ENCODE data around the gene ANKRD39. TPM values are rescaled to one million over a fixed set of nuclear protein-coding genes. Genes with fewer than 3 reads are reported as not detected.

Gene ANKRD39
- total RNA-seq, 4 donors from 2014 or later = 5.8 to 17.3 (median 15.4) TPM

- DNase-seq = peak in 1 of 3 donors; percentile 56
- Histone ChIP-seq H3K27ac (peak overlapping the region; percentile 86 to 99 (median 92)), H3K9me3 (no peaks in the 10 kb centered on the region), H3K4me3 (peak overlapping the region; percentile 61 to 91 (median 74)), H3K4me1 (peaks cover 0 to 36% (median 17%) of the 10 kb centered on the region in 4 donors), H3K36me3 (peaks cover 0 to 34% (median 0%) of the 10 kb centered on the region in 3 donors), H3K27me3 (no peaks in the 10 kb centered on the region)
- TF ChIP-seq POLR2A (IDR thresholded peaks at IDR 0.05) = no peak
- TF ChIP-seq CTCF (IDR thresholded peaks at IDR 0.05) = no peak
Measured at GRCh38 chr2:96867756-96868554, 10.1 kb upstream of the ANKRD39 start.

- Histone ChIP-seq H3K36me3 (peaks cover 0 to 34% (median 0%) of the 10 kb centered on the region in 3 donors), H3K27ac (peak overlapping the region; percentile 5 to 99 (median 92)), H3K4me3 (peak overlapping the region; percentile 17 to 91 (median 74)), H3K4me1 (peaks cover 0 to 36% (median 17%) of the 10 kb centered on the region in 4 donors), H3K27me3 (no peaks in the 10 kb centered on the region), H3K9me3 (no peaks in the 10 kb centered on the region)
- no peak for TF ChIP-seq POLR2A (IDR thresholded peaks at IDR 0.05)
- peak in 1 of 3 donors; percentile 56 for DNase-seq
Measured at GRCh38 chr2:96866986-96867755, 9.4 kb upstream of the ANKRD39 start.

GRCh38 chr2:96866586-96866985 is 8.8 kb upstream of the ANKRD39 start:
- TF ChIP-seq POLR2A (IDR thresholded peaks at IDR 0.05) (no peak), CTCF (IDR thresholded peaks at IDR 0.05) (no peak)
- peaks cover 0 to 38% (median 0%) of the 10 kb centered on the region in 3 donors for H3K36me3 ChIP-seq
- H3K4me1 ChIP-seq = peaks cover 0 to 38% (median 17%) of the 10 kb centered on the region in 4 donors

GRCh38 chr2:96866149-96866548 is 8.3 kb upstream of the ANKRD39 start:
- Histone ChIP-seq H3K27me3 (no peaks in the 10 kb centered on the region), H3K27ac (peak overlapping the region in 2 of 4 donors; percentile 94 to 99), H3K4me1 (peaks cover 0 to 41% (median 17%) of the 10 kb centered on the region in 4 donors), H3K4me3 (peak overlapping the region in 1 of 4 donors; percentile 63), H3K36me3 (peaks cover 0 to 42% (median 0%) of the 10 kb centered on the region in 3 donors), H3K9me3 (no peaks in the 10 kb centered on the region)
- TF ChIP-seq POLR2A (IDR thresholded peaks at IDR 0.05) (no peak), CTCF (IDR thresholded peaks at IDR 0.05) (no peak)
- DNase-seq = peak in 1 of 3 donors; percentile 46

More at GRCh38 chr2:96866586-96866985, 8.8 kb upstream of the ANKRD39 start:
- peak overlapping the region in 3 of 4 donors; percentile 3 to 91 (median 63) for H3K4me3 ChIP-seq
- H3K9me3 ChIP-seq = no peaks in the 10 kb centered on the region
- peak in 1 of 3 donors; percentile 47 for DNase-seq
- peak overlapping the region; percentile 5 to 99 (median 52) for H3K27ac ChIP-seq
- H3K27me3 ChIP-seq = no peaks in the 10 kb centered on the region

- no peak overlapping the region for H3K4me3 ChIP-seq
- no peaks in the 10 kb centered on the region for H3K27me3 ChIP-seq
- TF ChIP-seq CTCF (IDR thresholded peaks at IDR 0.05) = no peak
- no peak for TF ChIP-seq POLR2A (IDR thresholded peaks at IDR 0.05)
- H3K4me1 ChIP-seq = peaks cover 0 to 40% (median 17%) of the 10 kb centered on the region in 4 donors
- H3K36me3 ChIP-seq = peaks cover 0 to 47% (median 0%) of the 10 kb centered on the region in 3 donors
- no peaks in the 10 kb centered on the region for H3K9me3 ChIP-seq
- H3K27ac ChIP-seq = peak overlapping the region in 2 of 4 donors; percentile 94 to 99
- DNase-seq = no peak
Measured at GRCh38 chr2:96865654-96866053, 7.8 kb upstream of the ANKRD39 start.

All from Peyer's patch (tissue), 4 donors.